ENCODE data around the gene GRHPR. TPM values are rescaled to one million over a fixed set of nuclear protein-coding genes. Genes with fewer than 3 reads are reported as not detected.

GRHPR gene
- total and polyA plus RNA-seq, 10 of the 15 experiments (the other 5 are each of a cell fraction or from before 2014, with no cell fraction given) = 52.4 to 194 (median 126) TPM

GRCh38 chr9:37377688-37378612 lies 44.5 kb upstream of the GRHPR start (continued):
- TF ChIP-seq ZNF687 (IDR thresholded peaks at IDR 0.05) (no peak; the same call in none of the 2 replicates), E4F1 (IDR thresholded peaks at IDR 0.05; ENCODE audit: borderline replicate concordance, partially characterized antibody) (no peak), ZNF622 (IDR thresholded peaks at IDR 0.05) (no peak), NRF1 (conservative IDR thresholded peaks at IDR 0.05; ENCODE audit: low read depth, low read length) (no peak), CUX1 (IDR thresholded peaks at IDR 0.05; ENCODE audit: insufficient replicate concordance, low read depth, low read length) (peak; percentile 11), IKZF2 (IDR thresholded peaks at IDR 0.05) (peak; percentile 18 to 46; a peak in 2 of 4 replicates), IKZF1 (conservative IDR thresholded peaks at IDR 0.05) (peak; percentile 75), TCF12 (IDR thresholded peaks at IDR 0.05; ENCODE audit: low read depth, low read length) (no peak), HDGF (IDR thresholded peaks at IDR 0.05) (no peak), TBL1XR1 (IDR thresholded peaks at IDR 0.05; ENCODE audit: low read depth, low read length) (no peak), BCL3 (IDR thresholded peaks at IDR 0.05; ENCODE audit: borderline replicate concordance, insufficient read depth, low read depth, low read length, poor library complexity, severe bottlenecking) (peak; percentile 85)

Data from GM12878 (cell line).